Cerebellar cortex (tissue), 1 donor: Measurements from ENCODE around the gene OR6N1.

Experiments
- DNase-seq: peaks from one replicate; pipeline ENCODE4 v3.0.0-alpha.2; 2015; ENCODE audit warnings: low spot score

OR6N1 gene

GRCh38 chr1:158752155-158752712 is 19.8 kb downstream of the OR6N1 start:
- no peak for DNase-seq

- DNase-seq = no peak
Observed at GRCh38 chr1:158735848-158736247, 36.1 kb downstream of the OR6N1 start.

- DNase-seq = no peak
Observed at GRCh38 chr1:158732524-158732923, 39.5 kb downstream of the OR6N1 start.

- no peak for DNase-seq
Observed at GRCh38 chr1:158731707-158732106, 40.3 kb downstream of the OR6N1 start.

GRCh38 chr1:158730453-158730852 is 41.5 kb downstream of the OR6N1 start:
- DNase-seq = no peak

GRCh38 chr1:158728510-158729225 is 43.3 kb downstream of the OR6N1 start:
- DNase-seq = no peak

- no peak for DNase-seq
Observed at GRCh38 chr1:158724442-158724841, 47.6 kb downstream of the OR6N1 start.

- no peak for DNase-seq
Observed at GRCh38 chr1:158720620-158721019, 51.4 kb downstream of the OR6N1 start, which contains the start of gene OR6K3. TSS of gene OR6K3 (minus strand) at chr1:158720720. CDS start at chr1:158718115, 2,605 bp downstream.

- DNase-seq = no peak
Observed at GRCh38 chr1:158719664-158720063, 52.3 kb downstream of the OR6N1 start.

- DNase-seq = no peak
Observed at GRCh38 chr1:158717344-158717743, 54.7 kb downstream of the OR6N1 start.

- DNase-seq = no peak
Observed at GRCh38 chr1:158716335-158716734, 55.7 kb downstream of the OR6N1 start.

GRCh38 chr1:158714754-158715153 is 57.2 kb downstream of the OR6N1 start:
- DNase-seq = no peak
